ENCODE results near the gene MSI2. TPM values are rescaled to one million over a fixed set of nuclear protein-coding genes. Genes with fewer than 3 reads are reported as not detected.

The MSI2 gene
- total and polyA plus RNA-seq, 2 experiments from 2014 or later, result 15.7 to 76.4 TPM

- no peaks in the 10 kb centered on the region for H3K27me3 ChIP-seq
- H3K9me3 ChIP-seq (ENCODE audit: low read depth), result no peaks in the 10 kb centered on the region
Measured at GRCh38 chr17:57391076-57391825, 134.9 kb downstream of the MSI2 start.

GRCh38 chr17:57391857-57392471, 135.6 kb downstream of the MSI2 start:
- Histone ChIP-seq H3K27me3 (no peaks in the 10 kb centered on the region), H3K27ac (no peak overlapping the region), H3K4me1 (ENCODE audit: low read depth) (peaks cover 20% of the 10 kb centered on the region), H3K9me3 (ENCODE audit: low read depth) (no peaks in the 10 kb centered on the region), H3K4me3 (no peak overlapping the region), H3K36me3 (no peaks in the 10 kb centered on the region)
- DNase-seq (ENCODE audit: low read depth in 1 of 2, low spot score in 1 of 2), result no peak
- no peak for TF ChIP-seq CTCF (IDR thresholded peaks at IDR 0.05; ENCODE audit: low read depth, low read length)

More at GRCh38 chr17:57391076-57391825, 134.9 kb downstream of the MSI2 start:
- no peaks in the 10 kb centered on the region for H3K36me3 ChIP-seq
- no peak for TF ChIP-seq CTCF (IDR thresholded peaks at IDR 0.05; ENCODE audit: low read depth, low read length)
- H3K4me1 ChIP-seq (ENCODE audit: low read depth), result peaks cover 13% of the 10 kb centered on the region
- no peak for DNase-seq (ENCODE audit: low read depth in 1 of 2, low spot score in 1 of 2)
- H3K4me3 ChIP-seq, result no peak overlapping the region
- H3K27ac ChIP-seq, result peak overlapping the region; percentile 72

- no peaks in the 10 kb centered on the region for H3K9me3 ChIP-seq (ENCODE audit: low read depth)
- no peak for TF ChIP-seq CTCF (IDR thresholded peaks at IDR 0.05; ENCODE audit: low read depth, low read length)
- H3K27me3 ChIP-seq, result no peaks in the 10 kb centered on the region
- no peaks in the 10 kb centered on the region for H3K36me3 ChIP-seq
- H3K4me3 ChIP-seq, result no peak overlapping the region
- H3K27ac ChIP-seq, result no peak overlapping the region
- H3K4me1 ChIP-seq (ENCODE audit: low read depth), result peaks cover 20% of the 10 kb centered on the region
- DNase-seq (ENCODE audit: low read depth in 1 of 2, low spot score in 1 of 2), result no peak
Measured at GRCh38 chr17:57393368-57393767, 137.0 kb downstream of the MSI2 start.

GRCh38 chr17:57394375-57394774, 138.1 kb downstream of the MSI2 start:
- no peaks in the 10 kb centered on the region for H3K36me3 ChIP-seq
- no peak for TF ChIP-seq CTCF (IDR thresholded peaks at IDR 0.05; ENCODE audit: low read depth, low read length)
- H3K4me3 ChIP-seq, result no peak overlapping the region
- no peak for DNase-seq (ENCODE audit: low read depth in 1 of 2, low spot score in 1 of 2)
- H3K27ac ChIP-seq, result no peak overlapping the region
- H3K4me1 ChIP-seq (ENCODE audit: low read depth), result peaks cover 20% of the 10 kb centered on the region
- H3K27me3 ChIP-seq, result no peaks in the 10 kb centered on the region
- H3K9me3 ChIP-seq (ENCODE audit: low read depth), result no peaks in the 10 kb centered on the region

GRCh38 chr17:57395721-57396321, 139.5 kb downstream of the MSI2 start:
- peaks cover 15% of the 10 kb centered on the region for H3K4me1 ChIP-seq (ENCODE audit: low read depth)
- H3K4me3 ChIP-seq, result no peak overlapping the region
- no peak overlapping the region for H3K27ac ChIP-seq
- no peaks in the 10 kb centered on the region for H3K36me3 ChIP-seq
- peak in 1 of 2 donors; percentile 25 for DNase-seq (ENCODE audit: low read depth in 1 of 2, low spot score in 1 of 2)
- TF ChIP-seq CTCF (IDR thresholded peaks at IDR 0.05; ENCODE audit: low read depth, low read length), result no peak
- no peaks in the 10 kb centered on the region for H3K27me3 ChIP-seq
- H3K9me3 ChIP-seq (ENCODE audit: low read depth), result no peaks in the 10 kb centered on the region
